Glutamatergic neuron (in vitro differentiated cells): ENCODE measurements around the gene ANKRD12. TPM values are rescaled to one million over a fixed set of nuclear protein-coding genes. Genes with fewer than 3 reads are reported as not detected.

Experiments used
- DNase-seq: peaks from one replicate; pipeline ENCODE4 v3.0.0; 2022
- H3K27ac Mint-ChIP-seq: one replicate; pipeline ENCODE4 v1.8.0; 2020; ENCODE audit warnings: mild to moderate bottlenecking, mixed read lengths, inconsistent platforms; ENCODE audit not compliant: unreplicated experiment
- H3K27me3 Mint-ChIP-seq: one replicate; pipeline ENCODE4 v1.8.0; 2020; ENCODE audit warnings: mild to moderate bottlenecking, moderate library complexity, mixed read lengths, inconsistent platforms; ENCODE audit not compliant: unreplicated experiment
- H3K36me3 Mint-ChIP-seq: one replicate; pipeline ENCODE4 v1.8.0; 2020; ENCODE audit warnings: mild to moderate bottlenecking, mixed read lengths, inconsistent platforms; ENCODE audit not compliant: unreplicated experiment
- H3K4me1 Mint-ChIP-seq: one replicate; pipeline ENCODE4 v1.8.0; 2020; ENCODE audit warnings: mild to moderate bottlenecking, low read depth, mixed read lengths, inconsistent platforms; ENCODE audit not compliant: unreplicated experiment
- H3K4me3 Mint-ChIP-seq: one replicate; pipeline ENCODE4 v1.8.0; 2020; ENCODE audit warnings: mild to moderate bottlenecking, mixed read lengths, inconsistent platforms; ENCODE audit not compliant: unreplicated experiment
- H3K9me3 Mint-ChIP-seq: one replicate; pipeline ENCODE4 v1.8.0; 2020; ENCODE audit warnings: mild to moderate bottlenecking, moderate library complexity, mixed read lengths, inconsistent platforms; ENCODE audit not compliant: unreplicated experiment
- total RNA-seq: library from RNA; stranded (reverse); fragmentation: NEBNext Ultra II Directional; extraction: Animal tissue kit (Norgen Biotek cat#: 25700); gene quantifications from one replicate; pipeline ENCODE4 v1.2.1, GENCODE V29; 2021; ENCODE audit not compliant: unreplicated experiment
- TF ChIP-seq, protein P1 (sequence below): fragments of 200-600 bp; sonication (generic); IDR thresholded peaks from one replicate; pipeline ENCODE4 v1.5.0; 2021; ENCODE audit not compliant: partially characterized antibody, unreplicated experiment

ANKRD12 gene
- total RNA-seq, 1 donor from 2014 or later: 41.6 TPM

- DNase-seq: no peak
- no peaks in the 10 kb centered on the region for H3K27me3 Mint-ChIP-seq
- TF ChIP-seq, protein P1, sequence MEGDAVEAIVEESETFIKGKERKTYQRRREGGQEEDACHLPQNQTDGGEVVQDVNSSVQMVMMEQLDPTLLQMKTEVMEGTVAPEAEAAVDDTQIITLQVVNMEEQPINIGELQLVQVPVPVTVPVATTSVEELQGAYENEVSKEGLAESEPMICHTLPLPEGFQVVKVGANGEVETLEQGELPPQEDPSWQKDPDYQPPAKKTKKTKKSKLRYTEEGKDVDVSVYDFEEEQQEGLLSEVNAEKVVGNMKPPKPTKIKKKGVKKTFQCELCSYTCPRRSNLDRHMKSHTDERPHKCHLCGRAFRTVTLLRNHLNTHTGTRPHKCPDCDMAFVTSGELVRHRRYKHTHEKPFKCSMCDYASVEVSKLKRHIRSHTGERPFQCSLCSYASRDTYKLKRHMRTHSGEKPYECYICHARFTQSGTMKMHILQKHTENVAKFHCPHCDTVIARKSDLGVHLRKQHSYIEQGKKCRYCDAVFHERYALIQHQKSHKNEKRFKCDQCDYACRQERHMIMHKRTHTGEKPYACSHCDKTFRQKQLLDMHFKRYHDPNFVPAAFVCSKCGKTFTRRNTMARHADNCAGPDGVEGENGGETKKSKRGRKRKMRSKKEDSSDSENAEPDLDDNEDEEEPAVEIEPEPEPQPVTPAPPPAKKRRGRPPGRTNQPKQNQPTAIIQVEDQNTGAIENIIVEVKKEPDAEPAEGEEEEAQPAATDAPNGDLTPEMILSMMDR: no peak
- H3K36me3 Mint-ChIP-seq: no peaks in the 10 kb centered on the region
- H3K4me1 Mint-ChIP-seq: no peaks in the 10 kb centered on the region
- no peak overlapping the region for H3K4me3 Mint-ChIP-seq
- H3K9me3 Mint-ChIP-seq: no peaks in the 10 kb centered on the region
- no peak overlapping the region for H3K27ac Mint-ChIP-seq
Measured at GRCh38 chr18:9126337-9126736, 10.2 kb upstream of the ANKRD12 start.

- no peaks in the 10 kb centered on the region for H3K36me3 Mint-ChIP-seq
- peak overlapping the region; percentile 50 for H3K27ac Mint-ChIP-seq
- TF ChIP-seq, protein P1: no peak
- H3K9me3 Mint-ChIP-seq: peaks cover under 1% of the 10 kb centered on the region
- no peak for DNase-seq
- H3K4me1 Mint-ChIP-seq: peaks cover 11% of the 10 kb centered on the region
- H3K4me3 Mint-ChIP-seq: no peak overlapping the region
- H3K27me3 Mint-ChIP-seq: no peaks in the 10 kb centered on the region
Measured at GRCh38 chr18:9130195-9130594, 6.4 kb upstream of the ANKRD12 start.

- H3K27ac Mint-ChIP-seq: no peak overlapping the region
- H3K9me3 Mint-ChIP-seq: peaks cover 6% of the 10 kb centered on the region
- H3K4me3 Mint-ChIP-seq: no peak overlapping the region
- TF ChIP-seq, protein P1: no peak
- H3K27me3 Mint-ChIP-seq: no peaks in the 10 kb centered on the region
- no peak for DNase-seq
- H3K4me1 Mint-ChIP-seq: peaks cover 15% of the 10 kb centered on the region
- no peaks in the 10 kb centered on the region for H3K36me3 Mint-ChIP-seq
Measured at GRCh38 chr18:9130806-9131205, 5.8 kb upstream of the ANKRD12 start.

DNA sequence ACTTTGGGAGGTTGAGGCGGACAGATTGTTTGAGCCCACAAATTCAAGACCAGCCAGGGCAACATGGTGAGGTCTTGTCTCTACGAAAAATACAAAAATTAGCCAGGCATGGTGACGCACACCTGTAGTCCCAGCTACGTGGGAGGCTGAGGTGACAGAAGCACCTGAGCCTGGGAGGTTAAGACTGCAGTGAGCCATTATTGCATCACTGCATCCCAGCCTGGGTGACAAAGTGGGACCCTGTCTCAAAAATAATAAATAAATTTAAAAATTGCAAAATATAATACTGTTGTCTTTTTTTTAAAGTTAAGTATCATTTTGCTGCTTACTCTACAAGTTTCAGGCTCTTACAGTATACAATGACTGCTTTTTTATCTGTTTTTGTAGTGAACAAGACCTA, 4.0 kb upstream of the ANKRD12 start:
- Mint-ChIP-seq H3K36me3 (no peaks in the 10 kb centered on the region), H3K4me3 (no peak overlapping the region), H3K27ac (no peak overlapping the region), H3K4me1 (peaks cover 15% of the 10 kb centered on the region), H3K27me3 (peaks cover 2% of the 10 kb centered on the region), H3K9me3 (peaks cover 10% of the 10 kb centered on the region)
- TF ChIP-seq, protein P1: no peak
- DNase-seq: no peak

- Mint-ChIP-seq H3K27ac (no peak overlapping the region), H3K36me3 (no peaks in the 10 kb centered on the region), H3K4me3 (peak overlapping the region; percentile 4), H3K4me1 (peaks cover 15% of the 10 kb centered on the region), H3K9me3 (peaks cover 12% of the 10 kb centered on the region), H3K27me3 (peaks cover 3% of the 10 kb centered on the region)
- TF ChIP-seq, protein P1: no peak
- no peak for DNase-seq
Measured at GRCh38 chr18:9133225-9133624, 3.4 kb upstream of the ANKRD12 start.
